ENCODE results near the gene MT1M. TPM values are rescaled to one million over a fixed set of nuclear protein-coding genes. Genes with fewer than 3 reads are reported as not detected.
A peak's percentile ranks its signal among the peaks of the same experiment; 100 is the strongest.
"Not testable (repeated sequence)": the region's sequence is repeated elsewhere in the genome, so short reads cannot be mapped to it uniquely, and the experiment has no call there.

MT1M gene
- total RNA-seq, result 10 to 100 TPM; 23.2 to 53.6 TPM

GRCh38 chr16:56632156-56632847 is at the start of gene MT1M:
TSS of gene MT1M (plus strand) at chr16:56632659. CDS start at chr16:56632732, 73 bp downstream.
- H3K4me1 ChIP-seq (ENCODE audit: control insufficient read depth in 1 of 2, low read depth in 2 of 2), result peaks cover 5 to 26% of the 10 kb centered on the region in 2 donors
- no peak for DNase-seq (ENCODE audit: low spot score)
- no peaks in the 10 kb centered on the region for H3K36me3 ChIP-seq
- no peaks in the 10 kb centered on the region for H3K27me3 ChIP-seq (replicated peaks; ENCODE audit: insufficient read depth)
- H3K9me3 ChIP-seq, result no peaks in the 10 kb centered on the region
- ATAC-seq (ENCODE audit: insufficient number of reproducible peaks, low FRiP score, low read depth), result peak; percentile 50
- H3K27ac ChIP-seq, result peak within 1 kb of the TSS; percentile 85 to 86
- H3K4me3 ChIP-seq, result peak within 1 kb of the TSS; percentile 77
- TF ChIP-seq CTCF (IDR thresholded peaks at IDR 0.05), result no peak

GRCh38 chr16:56582911-56583310 is 49.5 kb upstream of the MT1M start:
- not testable (repeated sequence) for H3K27me3 ChIP-seq (replicated peaks; ENCODE audit: insufficient read depth); DNase-seq (ENCODE audit: low spot score); H3K4me3 ChIP-seq; H3K9me3 ChIP-seq; H3K27ac ChIP-seq; ATAC-seq (ENCODE audit: insufficient number of reproducible peaks, low FRiP score, low read depth); H3K36me3 ChIP-seq; H3K4me1 ChIP-seq (ENCODE audit: control insufficient read depth in 1 of 2, low read depth in 2 of 2)

GRCh38 chr16:56583351-56584168 is 48.9 kb upstream of the MT1M start:
- H3K9me3 ChIP-seq, result no peaks in the 10 kb centered on the region
- H3K4me3 ChIP-seq, result no peak overlapping the region
- no peak overlapping the region for H3K27ac ChIP-seq
- H3K4me1 ChIP-seq (ENCODE audit: control insufficient read depth in 1 of 2, low read depth in 2 of 2), result no peaks in the 10 kb centered on the region
- peaks cover 6% of the 10 kb centered on the region for H3K27me3 ChIP-seq (replicated peaks; ENCODE audit: insufficient read depth)
- TF ChIP-seq CTCF (IDR thresholded peaks at IDR 0.05), result no peak
- H3K36me3 ChIP-seq, result no peaks in the 10 kb centered on the region
- ATAC-seq (ENCODE audit: insufficient number of reproducible peaks, low FRiP score, low read depth) (no peak), DNase-seq (ENCODE audit: low spot score) (no peak)

GRCh38 chr16:56584276-56584675 is 48.2 kb upstream of the MT1M start:
- no peak for ATAC-seq (ENCODE audit: insufficient number of reproducible peaks, low FRiP score, low read depth)
- H3K27ac ChIP-seq, result no peak overlapping the region
- H3K4me1 ChIP-seq (ENCODE audit: control insufficient read depth in 1 of 2, low read depth in 2 of 2), result peaks cover 4 to 5% of the 10 kb centered on the region in 2 donors
- H3K36me3 ChIP-seq, result no peaks in the 10 kb centered on the region
- no peaks in the 10 kb centered on the region for H3K9me3 ChIP-seq
- no peak for DNase-seq (ENCODE audit: low spot score)
- peaks cover 11% of the 10 kb centered on the region for H3K27me3 ChIP-seq (replicated peaks; ENCODE audit: insufficient read depth)
- no peak for TF ChIP-seq CTCF (IDR thresholded peaks at IDR 0.05)
- no peak overlapping the region for H3K4me3 ChIP-seq

GRCh38 chr16:56588781-56589140 is 43.7 kb upstream of the MT1M start:
- H3K27ac ChIP-seq, result no peak overlapping the region
- H3K36me3 ChIP-seq, result no peaks in the 10 kb centered on the region
- peaks cover 11% of the 10 kb centered on the region for H3K27me3 ChIP-seq (replicated peaks; ENCODE audit: insufficient read depth)
- no peaks in the 10 kb centered on the region for H3K9me3 ChIP-seq
- DNase-seq (ENCODE audit: low spot score) (no peak), ATAC-seq (ENCODE audit: insufficient number of reproducible peaks, low FRiP score, low read depth) (no peak)
- peak overlapping the region; percentile 68 for H3K4me3 ChIP-seq
- TF ChIP-seq CTCF (IDR thresholded peaks at IDR 0.05), result no peak
- H3K4me1 ChIP-seq (ENCODE audit: control insufficient read depth in 1 of 2, low read depth in 2 of 2), result peaks cover 7 to 11% of the 10 kb centered on the region in 2 donors
